HG02678 (cell line): Measurements from ENCODE around the gene TRAPPC3L.

Experiments
- ATAC-seq: cut with Tn5 transposase; IDR thresholded peaks from one replicate; pipeline ENCODE4 v1.9.1; 2021; ENCODE audit warnings: mild to moderate bottlenecking, moderate library complexity; ENCODE audit not compliant: unreplicated experiment

Gene TRAPPC3L

GRCh38 chr6:116468293-116468692 lies 77.2 kb downstream of the TRAPPC3L start:
- no peak for ATAC-seq

- no peak for ATAC-seq
Measured at GRCh38 chr6:116467514-116467913, 78.0 kb downstream of the TRAPPC3L start.

DNA sequence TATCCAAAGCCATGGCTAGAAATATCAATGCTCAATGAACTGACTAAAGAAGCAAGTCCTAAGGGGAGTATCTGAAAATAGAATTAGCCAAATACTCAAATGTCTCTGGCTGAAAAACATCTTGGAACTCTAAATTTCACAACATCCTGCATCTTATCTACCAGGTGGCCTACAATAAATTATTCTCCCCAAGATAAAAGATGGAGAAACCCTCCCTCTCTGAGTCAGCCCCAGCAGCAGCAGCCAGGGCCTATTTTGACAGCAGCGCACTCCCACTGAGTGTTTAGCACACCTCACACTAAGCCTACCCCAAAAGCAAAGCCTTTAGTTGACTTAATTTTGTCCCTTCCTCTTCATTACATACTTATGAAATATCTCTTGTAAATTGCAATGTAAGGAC lies 78.4 kb downstream of the TRAPPC3L start:
- ATAC-seq, result no peak

- ATAC-seq, result no peak
Measured at GRCh38 chr6:116465246-116465645, 80.2 kb downstream of the TRAPPC3L start.

- no peak for ATAC-seq
Measured at GRCh38 chr6:116463301-116463700, 82.2 kb downstream of the TRAPPC3L start.

- peak; percentile 88 for ATAC-seq
Measured at GRCh38 chr6:116461932-116462885, 83.3 kb downstream of the TRAPPC3L start.

GRCh38 chr6:116461331-116461931 lies 84.1 kb downstream of the TRAPPC3L start, which contains the start of gene CALHM6:
TSS of gene CALHM6 (plus strand) at chr6:116461375. CDS start at chr6:116461930, 555 bp downstream.
- ATAC-seq, result no peak

DNA sequence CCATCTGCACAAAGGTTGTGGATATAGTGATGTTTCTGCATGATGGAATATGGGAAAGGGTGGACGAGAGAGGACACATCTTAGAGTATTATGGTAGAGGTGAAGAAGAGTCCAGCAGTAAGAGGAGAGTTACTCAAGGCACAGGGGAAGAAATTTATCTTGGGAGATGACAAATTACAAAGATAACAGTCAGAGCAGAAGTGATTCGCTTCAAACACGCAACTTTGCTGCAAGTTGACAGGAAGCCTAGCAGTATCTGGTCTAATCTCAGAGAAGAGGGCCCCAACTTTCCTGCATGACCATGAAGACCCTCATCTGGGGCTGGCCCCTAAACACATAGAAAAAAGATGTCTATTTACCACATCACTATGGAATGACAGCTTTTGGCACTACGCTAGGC lies 85.6 kb downstream of the TRAPPC3L start:
- ATAC-seq, result no peak

DNA sequence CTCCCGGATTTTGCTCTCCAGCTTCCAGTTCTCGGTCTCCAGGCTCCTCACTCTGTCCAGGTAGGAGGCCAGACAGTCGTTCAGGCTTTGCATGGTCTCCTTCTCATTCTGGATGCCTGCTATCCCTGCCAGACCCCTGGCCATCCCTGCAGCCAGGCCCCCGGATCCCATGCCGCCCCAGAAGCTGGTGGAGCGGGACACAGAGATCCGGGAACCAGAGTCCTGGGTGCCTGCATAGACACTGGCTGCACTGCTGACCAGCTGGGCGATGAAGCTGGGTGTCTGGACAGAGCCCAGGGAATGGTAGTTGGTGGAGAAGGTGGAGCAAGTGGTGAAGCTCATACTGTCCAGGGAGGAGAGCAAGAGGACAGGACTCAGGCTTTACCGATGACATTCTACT lies 87.2 kb downstream of the TRAPPC3L start:
- no peak for ATAC-seq

- no peak for ATAC-seq
Measured at GRCh38 chr6:116456927-116457326, 88.6 kb downstream of the TRAPPC3L start.

DNA sequence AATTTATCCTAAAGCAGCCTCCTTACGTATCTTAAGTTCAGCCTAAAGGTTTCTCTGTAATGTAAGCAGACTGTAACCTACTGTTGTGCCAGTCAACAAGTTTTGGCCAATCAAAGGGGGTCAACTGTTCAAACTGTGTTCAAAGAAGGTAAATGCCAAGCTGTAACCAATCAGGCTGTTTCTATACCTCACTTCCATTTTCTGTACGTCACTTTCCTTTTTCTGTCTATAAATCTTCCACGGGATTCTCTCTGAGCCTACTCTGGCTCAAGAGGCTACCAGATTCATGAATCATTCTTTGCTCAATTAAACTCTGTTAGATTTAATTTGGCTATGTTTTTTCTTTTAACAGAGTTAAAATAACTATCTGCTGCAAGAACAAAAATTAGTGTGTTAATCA lies 89.4 kb downstream of the TRAPPC3L start:
- ATAC-seq, result no peak

DNA sequence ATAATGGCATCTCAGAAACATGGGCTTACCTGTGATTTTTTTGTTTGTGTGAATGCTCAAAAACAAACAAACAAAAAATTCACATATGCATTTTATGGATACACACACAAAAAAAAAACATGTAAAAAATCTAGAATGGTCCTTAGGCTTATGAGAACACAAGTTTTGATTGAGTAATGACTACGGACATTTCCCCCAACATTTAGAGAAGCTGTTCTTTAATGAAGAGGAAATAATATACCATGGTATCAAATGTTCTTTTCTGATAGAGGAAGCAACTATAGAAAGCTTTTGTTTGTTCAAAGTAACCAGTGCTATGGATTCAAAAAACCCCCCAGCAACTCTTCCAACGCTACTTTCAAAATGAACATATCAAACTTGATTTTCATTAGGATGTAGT lies 93.0 kb downstream of the TRAPPC3L start:
- ATAC-seq, result no peak

- no peak for ATAC-seq
Measured at GRCh38 chr6:116451916-116452315, 93.6 kb downstream of the TRAPPC3L start.

DNA sequence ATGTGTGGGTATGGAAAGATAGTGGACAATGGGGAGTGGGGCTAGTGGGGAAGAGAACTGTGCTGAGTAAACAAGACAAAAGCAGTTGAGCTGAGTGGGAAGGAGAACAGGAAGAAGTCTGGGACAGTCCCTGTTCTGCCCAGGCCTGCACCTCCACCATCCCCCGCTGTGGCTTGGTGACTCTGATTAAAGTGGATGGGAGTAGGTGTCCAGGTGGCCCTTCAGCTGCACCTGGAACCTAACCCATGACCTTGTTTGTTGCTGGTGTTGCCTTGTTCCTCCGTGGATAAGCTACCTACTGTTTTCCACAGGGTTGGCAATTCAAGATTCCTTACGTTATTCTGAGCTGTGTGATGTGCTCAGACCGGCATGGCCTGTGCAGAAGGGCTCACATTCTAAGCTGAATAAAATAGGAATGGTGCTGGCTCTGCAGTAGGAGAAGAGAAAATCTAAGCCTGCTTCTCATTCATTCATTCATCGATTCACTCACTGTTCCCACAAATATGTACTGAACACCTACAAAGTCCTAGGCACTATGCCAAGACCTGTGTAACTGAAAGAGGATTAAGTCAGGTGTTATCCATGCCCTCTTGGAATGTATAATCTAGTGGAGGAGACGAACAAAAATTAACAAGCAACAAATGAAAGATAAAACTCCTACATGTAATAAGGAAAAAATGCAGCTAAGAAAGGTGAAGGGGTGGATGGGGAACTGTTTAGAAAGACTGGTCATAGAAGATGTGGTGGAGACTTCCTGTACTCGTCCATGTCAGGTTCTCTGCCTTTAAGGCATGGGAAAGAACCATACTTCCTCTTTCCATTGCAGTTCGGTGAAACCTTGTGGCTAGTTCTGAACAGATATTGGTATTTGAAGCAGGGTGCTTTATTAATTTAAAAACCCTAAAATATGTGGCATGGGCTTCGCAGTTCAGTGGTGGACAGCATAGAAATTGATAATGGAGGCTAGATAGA lies 94.4 kb downstream of the TRAPPC3L start:
- ATAC-seq, result peak; percentile 87

GRCh38 chr6:116450185-116450710 lies 95.2 kb downstream of the TRAPPC3L start:
- ATAC-seq, result no peak

GRCh38 chr6:116449565-116449964 lies 95.9 kb downstream of the TRAPPC3L start:
- no peak for ATAC-seq

DNA sequence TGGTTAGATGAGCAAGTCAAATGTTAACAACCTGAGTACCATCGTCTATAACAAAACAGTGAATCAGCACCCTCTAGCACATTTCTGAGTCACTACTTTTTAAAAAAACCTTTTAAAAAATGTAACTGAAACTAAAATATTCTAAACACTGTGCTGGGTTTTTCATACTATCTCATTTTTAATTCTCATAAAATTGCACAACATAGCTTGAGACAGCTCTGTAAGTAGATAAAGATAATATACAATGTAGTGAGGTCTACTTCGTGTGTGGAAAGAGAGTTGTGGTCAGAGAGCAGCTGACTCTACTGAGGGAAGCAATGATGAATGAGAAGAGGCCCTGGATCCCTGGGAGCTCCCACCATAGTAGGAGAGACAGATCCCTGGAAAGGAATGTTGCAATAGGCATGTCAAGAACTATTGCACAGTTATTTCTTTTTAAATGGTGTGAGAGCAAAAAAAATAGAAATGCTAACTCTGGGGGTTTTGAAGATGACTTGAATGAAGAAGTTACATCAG lies 97.9 kb downstream of the TRAPPC3L start:
- ATAC-seq, result no peak

GRCh38 chr6:116447052-116447451 lies 98.4 kb downstream of the TRAPPC3L start:
- no peak for ATAC-seq

GRCh38 chr6:116446399-116446798 lies 99.1 kb downstream of the TRAPPC3L start:
- no peak for ATAC-seq

DNA sequence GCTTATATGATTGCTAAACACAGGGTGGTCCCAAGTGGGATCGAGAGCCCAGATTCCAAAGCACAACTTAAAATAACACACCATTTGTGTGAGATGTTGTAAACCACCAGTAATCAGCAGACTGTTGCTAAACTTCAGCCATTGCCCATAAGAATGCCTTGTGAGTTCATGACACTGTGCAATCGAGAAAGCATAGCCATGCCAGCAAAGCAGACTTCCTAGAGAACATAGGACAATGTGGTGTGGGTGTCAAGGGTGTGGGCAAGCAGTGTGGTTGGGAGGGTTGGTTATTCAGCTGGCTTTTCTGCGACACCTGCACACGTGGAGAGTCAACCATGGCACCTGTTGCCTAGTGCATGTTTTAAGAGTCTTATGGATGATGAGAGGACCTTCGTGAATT lies 100.4 kb downstream of the TRAPPC3L start:
- no peak for ATAC-seq
